Right ventricle myocardium inferior (tissue), 1 donor: ENCODE measurements around the gene CFHR3. TPM values are rescaled to one million over a fixed set of nuclear protein-coding genes. Genes with fewer than 3 reads are reported as not detected.
"Not testable (repeated sequence)": the region's sequence is repeated elsewhere in the genome, so short reads cannot be mapped to it uniquely, and the experiment has no call there.

Source experiments
- ATAC-seq: fragments of 200-7000 bp; cut with Tn5 transposase; one replicate; pipeline ENCODE4 v1.9.1; 2020; ENCODE audit warnings: mild to moderate bottlenecking, moderate library complexity
- DNase-seq: peaks from one replicate; pipeline ENCODE4 v3.0.0; 2021; ENCODE audit errors: missing footprints
- intact Hi-C: fragments of 100-400 bp; cut with DNase I; formaldehyde crosslinking; loops from one replicate; pipeline ENCODE4 v1.11.0; 2022
- long read RNA-seq: library from polyadenylated mRNA; unstranded; transcript quantifications from one replicate; pipeline ENCODE4 v2.0.0, GENCODE V29; 2021
- total RNA-seq: library from RNA; stranded (reverse); fragmentation: NEBNext Ultra II Directional; extraction: Animal tissue kit (Norgen Biotek cat#: 25700); gene quantifications from one replicate; pipeline ENCODE4 v1.2.1, GENCODE V29; 2021
- donor health status: DM: no; HTN: yes; CAD: no; lungs with severe emphysema.

CFHR3 gene
- not detected for total RNA-seq
- long read RNA-seq: 0 reads

- ATAC-seq: no peak
- DNase-seq: no peak
- intact Hi-C loops: no loop called here
Measured at GRCh38 chr1:196774603-196775002, at the start of gene CFHR3. CFHR3 (plus strand) TSS chr1:196774840; CDS start chr1:196774887, 47 bp downstream.

GRCh38 chr1:196732526-196732925 lies 42.1 kb upstream of the CFHR3 start:
- intact Hi-C loops: no loop called here
- no peak for ATAC-seq
- DNase-seq: no peak

- DNase-seq: no peak
- intact Hi-C loops: no loop called here
- ATAC-seq: no peak
Measured at GRCh38 chr1:196733091-196733970, 41.3 kb upstream of the CFHR3 start.

- ATAC-seq: no peak
- no peak for DNase-seq
- intact Hi-C loops: no loop called here
Measured at GRCh38 chr1:196734006-196734405, 40.6 kb upstream of the CFHR3 start.

- intact Hi-C loops: no loop called here
- ATAC-seq (no peak), DNase-seq (no peak)
Measured at GRCh38 chr1:196734460-196734859, 40.2 kb upstream of the CFHR3 start.

GRCh38 chr1:196738730-196739129 lies 35.9 kb upstream of the CFHR3 start:
- DNase-seq (no peak), ATAC-seq (no peak)
- intact Hi-C loops: no loop called here

- intact Hi-C loops, ATAC-seq, DNase-seq: not testable (repeated sequence)
Measured at GRCh38 chr1:196743244-196743643, 31.4 kb upstream of the CFHR3 start.

GRCh38 chr1:196765019-196765740 lies 9.5 kb upstream of the CFHR3 start:
- intact Hi-C loops, DNase-seq, ATAC-seq: not testable (repeated sequence)

GRCh38 chr1:196769823-196770222 lies 4.8 kb upstream of the CFHR3 start:
- ATAC-seq, DNase-seq, intact Hi-C loops: not testable (repeated sequence)

- no peak for DNase-seq
- intact Hi-C loops: no loop called here
- no peak for ATAC-seq
Measured at GRCh38 chr1:196773713-196774112, 927 bp upstream of the CFHR3 start.

- no peak for ATAC-seq
- DNase-seq: no peak
- intact Hi-C loops: no loop called here
Measured at GRCh38 chr1:196774175-196774574, 465 bp upstream of the CFHR3 start.

- ATAC-seq: no peak
- intact Hi-C loops: no loop called here
- peak; percentile 26 for DNase-seq
Measured at GRCh38 chr1:196777603-196778002, 3.0 kb downstream of the CFHR3 start.

GRCh38 chr1:196779093-196779492 lies 4.5 kb downstream of the CFHR3 start:
- ATAC-seq (no peak), DNase-seq (no peak)
- intact Hi-C loops: no loop called here

GRCh38 chr1:196791252-196791651 lies 16.6 kb downstream of the CFHR3 start:
- intact Hi-C loops: not testable (repeated sequence)

GRCh38 chr1:196794103-196794502 lies 19.5 kb downstream of the CFHR3 start:
- DNase-seq, intact Hi-C loops, ATAC-seq: not testable (repeated sequence)

More at GRCh38 chr1:196791252-196791651, 16.6 kb downstream of the CFHR3 start:
- not testable (repeated sequence) for ATAC-seq, DNase-seq

GRCh38 chr1:196797891-196798290 lies 23.3 kb downstream of the CFHR3 start:
- DNase-seq (no peak), ATAC-seq (no peak)
- intact Hi-C loops: no loop called here

- intact Hi-C loops, DNase-seq, ATAC-seq: not testable (repeated sequence)
Measured at GRCh38 chr1:196801920-196802319, 27.3 kb downstream of the CFHR3 start.

GRCh38 chr1:196808529-196809235 lies 34.0 kb downstream of the CFHR3 start:
- intact Hi-C loops: no loop called here
- ATAC-seq: no peak
- DNase-seq: no peak

- intact Hi-C loops, ATAC-seq: not testable (repeated sequence)
- peak; percentile 27 for DNase-seq
Measured at GRCh38 chr1:196817442-196817841, 42.8 kb downstream of the CFHR3 start.
